NCI-H774 (cell line): Measurements from ENCODE around the gene USP2.
"Not testable (repeated sequence)": the region's sequence is repeated elsewhere in the genome, so short reads cannot be mapped to it uniquely, and the experiment has no call there.

Experiments
- DNase-seq: peaks from one replicate; lab custom pipeline; 2025; lab: John Stamatoyannopoulos, UW

Gene USP2

GRCh38 chr11:119412072-119412471 lies 30.6 kb upstream of the USP2 start:
- DNase-seq: no peak

- no peak for DNase-seq
These were observed 29.0 kb upstream of the USP2 start for GRCh38 chr11:119410501-119410900.

- DNase-seq: no peak
These were observed 28.2 kb upstream of the USP2 start for GRCh38 chr11:119409731-119410130.

- no peak for DNase-seq
These were observed 24.5 kb upstream of the USP2 start for GRCh38 chr11:119406005-119406404.

- not testable (repeated sequence) for DNase-seq
These were observed 24.0 kb upstream of the USP2 start for GRCh38 chr11:119405448-119405847.

- no peak for DNase-seq
These were observed 23.4 kb upstream of the USP2 start for GRCh38 chr11:119404872-119405271.

GRCh38 chr11:119403021-119403420 lies 21.5 kb upstream of the USP2 start:
- no peak for DNase-seq

- DNase-seq: no peak
These were observed 21.0 kb upstream of the USP2 start for GRCh38 chr11:119402470-119402869.

GRCh38 chr11:119400860-119401259 lies 19.4 kb upstream of the USP2 start:
- DNase-seq: no peak

GRCh38 chr11:119397740-119398139 lies 16.2 kb upstream of the USP2 start:
- DNase-seq: no peak

GRCh38 chr11:119396835-119397234 lies 15.3 kb upstream of the USP2 start:
- no peak for DNase-seq

GRCh38 chr11:119391275-119391674 lies 9.8 kb upstream of the USP2 start:
- no peak for DNase-seq

GRCh38 chr11:119389611-119390254 lies 8.2 kb upstream of the USP2 start:
- peak; percentile 31 for DNase-seq

- no peak for DNase-seq
These were observed 6.6 kb upstream of the USP2 start for GRCh38 chr11:119388103-119388502.

GRCh38 chr11:119384332-119384731 lies 2.8 kb upstream of the USP2 start:
- no peak for DNase-seq

- DNase-seq: not testable (repeated sequence)
These were observed 1.0 kb upstream of the USP2 start for GRCh38 chr11:119382513-119382912.

GRCh38 chr11:119382101-119382500 lies 611 bp upstream of the USP2 start:
- DNase-seq: no peak

- no peak for DNase-seq
These were observed 686 bp downstream of the USP2 start for GRCh38 chr11:119380827-119381180.

GRCh38 chr11:119380160-119380826 lies 1.2 kb downstream of the USP2 start:
- no peak for DNase-seq

- no peak for DNase-seq
These were observed 2.5 kb downstream of the USP2 start for GRCh38 chr11:119378851-119379465.

GRCh38 chr11:119377961-119378667 lies 3.4 kb downstream of the USP2 start:
- DNase-seq: no peak

- no peak for DNase-seq
These were observed 4.2 kb downstream of the USP2 start for GRCh38 chr11:119377112-119377901.
